K562 (cell line): ENCODE data around the gene PIK3R2. TPM values are rescaled to one million over a fixed set of nuclear protein-coding genes. Genes with fewer than 3 reads are reported as not detected.

Experiments used
- ATAC-seq: fragments of 200-7000 bp; cut with Tn5 transposase; 3 replicates; pipeline ENCODE4 v1.9.1; 2020; ENCODE audit warnings: moderate library complexity
- BruUV-seq: library from RNA; stranded (reverse); fragments of 400-500 nt; replicated peaks from 2 replicates; lab custom pipeline; 2021; lab: Mats Ljungman, UMichigan
- CTCF ChIA-PET: fragments of 300-600 bp; formaldehyde crosslinking; extraction: SDS; loops from one replicate; lab custom pipeline; 2021; ENCODE audit warnings: low intra/inter-chr PET ratio; lab: Yijun Ruan, JAX
- POLR2A ChIA-PET: fragments of 300-600, 350-650 bp; sonication (Branson Sonifier 250); formaldehyde crosslinking; extraction: SDS; loops from one replicate; lab custom pipeline; 2021; ENCODE audit warnings: antibody characterized with exemption, inconsistent platforms; lab: Yijun Ruan, JAX
- DNase-seq, 4 experiments: peaks; one replicate each; pipeline versions ENCODE4 v3.0.0 to v3.0.0-alpha.2; 2011 to 2018; ENCODE audit warnings: low spot score in 3 of 4, mixed read lengths in 3 of 4; ENCODE audit errors: extremely low read depth in 1 of 4
- FAIRE-seq: peaks from 2 replicates; lab custom pipeline; 2011; peaks lifted over from hg19 to GRCh38; lab: Jason Lieb, UNC
- H2AFZ ChIP-seq: 2 replicates; pipeline ENCODE4 v1.6.0; 2011; ENCODE audit warnings: low read depth, low read length, control low read depth, inconsistent platforms
- H3K27ac ChIP-seq: fragments of 200-600 bp; 3 replicates; pipeline ENCODE4 v1.8.0; 2011; ENCODE audit warnings: low read depth, mild to moderate bottlenecking, control low read depth, inconsistent platforms, low read length, moderate library complexity, mixed read lengths; ENCODE audit errors: extremely low read depth
- H3K27me3 ChIP-seq, 2 experiments: fragments of 300-600 bp in 1 of 2; 2 replicates in 1 of 2; 3 replicates in 1 of 2; pipeline versions ENCODE4 v1.6.0 to v1.8.0; 2011; ENCODE audit warnings: inconsistent platforms in 2 of 2, low read length in 2 of 2, mild to moderate bottlenecking in 1 of 2, mixed read lengths in 1 of 2, moderate library complexity in 1 of 2; ENCODE audit not compliant: control insufficient read depth in 2 of 2, insufficient read depth in 2 of 2
- H3K36me3 ChIP-seq: fragments of 300-600 bp; 3 replicates; pipeline ENCODE4 v1.8.0; 2011; ENCODE audit warnings: mild to moderate bottlenecking, low read length, inconsistent platforms; ENCODE audit not compliant: control insufficient read depth, insufficient read depth
- H3K4me1 ChIP-seq, 2 experiments: fragments of 200-600 bp in 1 of 2; replicated peaks in 1 of 2; 2 replicates in 1 of 2; 3 replicates in 1 of 2; pipeline versions ENCODE4 v1.5.1 to v1.8.0; 2011; ENCODE audit warnings: inconsistent platforms in 2 of 2, low read length in 2 of 2, mild to moderate bottlenecking in 1 of 2, mixed read lengths in 1 of 2, moderate library complexity in 1 of 2; ENCODE audit not compliant: control insufficient read depth in 2 of 2, insufficient read depth in 2 of 2
- H3K4me2 ChIP-seq: 2 replicates; pipeline ENCODE4 v1.6.1; 2011; ENCODE audit warnings: low read length, control low read depth, inconsistent platforms, mixed read lengths; ENCODE audit not compliant: insufficient read depth
- H3K4me3 ChIP-seq: fragments of 200-600 bp; sonication (generic), shearing (Covaris generic); 2 replicates; pipeline ENCODE4 v1.5.1; 2016; ENCODE audit warnings: control low read depth, inconsistent platforms
- H3K79me2 ChIP-seq: fragments of 200-600 bp; 3 replicates; pipeline ENCODE4 v1.8.0; 2011; ENCODE audit warnings: low read length, inconsistent platforms; ENCODE audit not compliant: control insufficient read depth, insufficient read depth
- H3K9ac ChIP-seq, 2 experiments: 2 replicates each; pipeline versions ENCODE4 v1.6.0 to v1.6.1; 2011; ENCODE audit warnings: low read depth in 2 of 2, low read length in 2 of 2, control low read depth in 1 of 2, inconsistent platforms in 1 of 2, mild to moderate bottlenecking in 1 of 2, mixed read lengths in 1 of 2; ENCODE audit not compliant: insufficient read depth in 1 of 2
- H3K9me1 ChIP-seq: one replicate; pipeline ENCODE4 v1.6.0; 2011; ENCODE audit warnings: inconsistent platforms, mild to moderate bottlenecking, low read length, moderate library complexity; ENCODE audit not compliant: control insufficient read depth, insufficient read depth
- H3K9me3 ChIP-seq: replicated peaks from 2 replicates; pipeline ENCODE4 v1.5.1; 2011; ENCODE audit warnings: low read depth, low read length, inconsistent platforms; ENCODE audit not compliant: control insufficient read depth, insufficient read depth
- H4K20me1 ChIP-seq: replicated peaks from 2 replicates; pipeline ENCODE4 v1.6.1; 2011; ENCODE audit warnings: low read length, inconsistent platforms, mixed read lengths; ENCODE audit not compliant: control insufficient read depth, insufficient read depth
- CEBPB ChIP-seq: fragments of 450-650 bp; IDR thresholded peaks from 2 replicates; pipeline ENCODE4 v1.6.1; 2016; ENCODE audit warnings: missing genetic modification characterization, missing compliant biosample characterization
- CTCF ChIP-seq, 3 experiments: IDR thresholded peaks in 2 of 3; conservative IDR thresholded peaks in 1 of 3; 2 replicates each; pipeline ENCODE4 v1.5.1; 2011 to 2012; ENCODE audit warnings: low read length in 3 of 3, mild to moderate bottlenecking in 3 of 3, control low read depth in 2 of 3, improper control_type of control experiment in 1 of 3, inconsistent platforms in 1 of 3, low read depth in 1 of 3, mixed read lengths in 1 of 3, moderate library complexity in 1 of 3; ENCODE audit not compliant: insufficient read depth in 2 of 3
- FOXJ3 ChIP-seq: sonication (generic); formaldehyde crosslinking; IDR thresholded peaks from 2 replicates; pipeline ENCODE4 v1.4.0; 2020; ENCODE audit warnings: mild to moderate bottlenecking, missing genetic modification reagents
- KDM1A ChIP-seq, 2 experiments: fragments of 450-650 bp; IDR thresholded peaks; 2 replicates each; pipeline ENCODE4 v1.6.1; 2016; ENCODE audit warnings: mild to moderate bottlenecking in 2 of 2
- RBM25 ChIP-seq: fragments of 200-400 bp; formaldehyde crosslinking; IDR thresholded peaks from 2 replicates; pipeline ENCODE4 v1.6.1; 2018; ENCODE audit warnings: low read length, low read depth, moderate library complexity; ENCODE audit not compliant: severe bottlenecking
- SMARCA5 ChIP-seq: fragments of 450-650 bp; IDR thresholded peaks from 2 replicates; pipeline ENCODE4 v1.6.1; 2016
- ZFP36 ChIP-seq: fragments of 150-350 bp; IDR thresholded peaks from 2 replicates; pipeline ENCODE4 v1.6.1; 2018; ENCODE audit warnings: low read length, low read depth; ENCODE audit not compliant: partially characterized antibody
- ZKSCAN8 ChIP-seq: fragments of 200-800 bp; sonication (Bioruptor generic); IDR thresholded peaks from 2 replicates; pipeline ENCODE4 v1.6.1; 2016; ENCODE audit warnings: missing genetic modification characterization, missing compliant biosample characterization
- WGBS: fragments of 100-300 bp; shearing (Covaris generic); methylation state at CpG from one replicate; pipeline ENCODE4 v1.1.6; 2016; ENCODE audit warnings: low coverage, mixed read lengths; ENCODE audit not compliant: insufficient coverage; ENCODE audit errors: missing lambda C conversion rate; 5-methylcytosine and 5-hydroxymethylcytosine counted together
- in situ Hi-C: fragments of 300-500 bp; cut with MboI; formaldehyde crosslinking; loops from 4 replicates; pipeline ENCODE4 v1.15.0; 2018; ENCODE audit warnings: inconsistent platforms, mixed read lengths
- intact Hi-C: fragments of 100-400 bp; cut with micrococcal nuclease; formaldehyde crosslinking; loops from 2 replicates; pipeline ENCODE4 v1.14.2; 2022
- polyA plus RNA-seq, 8 experiments: library from polyadenylated mRNA; depleted of rRNA in 4 of 8; stranded (reverse) in 5 of 8; unstranded in 3 of 8; fragments of >200 nt; fragmentation: Nextera tagmentation in 2 of 8; fragmentation: Illumina TruSeq in 1 of 8; extraction: Ambion mirVana in 2 of 8; extraction: Trizol in 1 of 8; gene quantifications; 2 replicates each; pipeline versions ENCODE4 v1.2.1 to v1.2.3, GENCODE V29; 2011 to 2014; ENCODE audit warnings: inconsistent platforms in 1 of 8, missing spikeins in 1 of 8
- total RNA-seq, 7 experiments: library from RNA; depleted of rRNA in 6 of 7; stranded (reverse); fragments of >200 nt in 6 of 7; fragmentation: Illumina TruSeq in 2 of 7; extraction: Trizol in 2 of 7; gene quantifications; 2 replicates each; pipeline versions ENCODE4 v1.2.1 to v1.2.3, GENCODE V29; 2011 to 2021; ENCODE audit warnings: low replicate concordance in 1 of 7

The PIK3R2 gene
- total and polyA plus RNA-seq, 9 of the 15 experiments (the other 6 are each of a cell fraction or from before 2014, with no cell fraction given), result 0.39 to 37.9 (median 5.3) TPM

GRCh38 chr19:18131841-18132596 lies 20.9 kb upstream of the PIK3R2 start:
- Histone ChIP-seq H3K4me2 (no peak overlapping the region), H3K9ac (no peak overlapping the region), H2AFZ (no peak overlapping the region), H3K9me1 (no peaks in the 10 kb centered on the region), H3K79me2 (no peaks in the 10 kb centered on the region), H3K4me3 (no peak overlapping the region), H3K27me3 (no peaks in the 10 kb centered on the region), H3K4me1 (peaks cover 0 to 7% of the 10 kb centered on the region in 2 experiments; a peak in 2 of 5 replicates), H3K27ac (no peak overlapping the region), H4K20me1 (0 out of 2 replicates have a peak, but pooled peaks cover 4% of the 10 kb centered on the region), H3K36me3 (peaks cover 45% of the 10 kb centered on the region; the same call in 2 of the 3 replicates), H3K9me3 (no peaks in the 10 kb centered on the region)
- DNase-seq (peak; percentile 44 to 69 (median 52)), FAIRE-seq (no peak), ATAC-seq (peak; percentile 89)
- ChIA-PET CTCF (no interaction called here), POLR2A (interaction anchor here (1.2 to 1.4 kb wide), 2 partner anchors 20 to 72 kb away, joined by 3 to 6 read pairs; partner anchors contain the start of gene PIK3R2)
- in situ Hi-C loops (no loop called here), intact Hi-C loops (no loop called here)
- WGBS, result 75% methylated on average over 18 of the region's 31 CpGs
- no TSS peak for BruUV-seq
- TF ChIP-seq CEBPB (tag) (peak; percentile 47), SMARCA5 (0 out of 2 replicates have a peak, but pooled peaks have one; percentile 17), ZKSCAN8 (CRISPR knock-in tag) (peak; percentile 99), ZFP36 (peak; percentile 25), FOXJ3 (CRISPR knock-in tag) (no peak), RBM25 (peak; percentile 30), KDM1A (IDR thresholded peaks at IDR 0.05) (peak in 1 of 2 experiments; percentile 7; a peak in 1 of 4 replicates), CTCF (IDR thresholded peaks at IDR 0.05 in 2 of 3, conservative IDR thresholded peaks at IDR 0.05 in 1 of 3; ENCODE audit: insufficient read depth in 2 of 3, low read depth in 1 of 3, low read length in 3 of 3) (no peak)
- TF ChIP-seq, all 486 proteins: peak for 6
